GM12891 (cell line): ENCODE data around the gene AXL.

Source experiments
- PAX5 ChIP-seq: IDR thresholded peaks from 2 replicates; pipeline ENCODE4 v1.6.1; 2011; ENCODE audit warnings: low read length, moderate library complexity, mild to moderate bottlenecking; ENCODE audit not compliant: insufficient read depth, severe bottlenecking
- POLR2A ChIP-seq: IDR thresholded peaks from 2 replicates; pipeline ENCODE4 v1.6.1; 2011; ENCODE audit warnings: low read depth, low read length, control low read depth
- POLR2AphosphoS5 ChIP-seq: IDR thresholded peaks from 2 replicates; pipeline ENCODE4 v1.6.1; 2011; ENCODE audit warnings: low read depth, low read length, control low read depth
- POU2F2 ChIP-seq: IDR thresholded peaks from 2 replicates; pipeline ENCODE4 v1.6.1; 2011; ENCODE audit warnings: low read depth, mild to moderate bottlenecking, control low read depth, low read length, moderate library complexity
- SPI1 ChIP-seq: IDR thresholded peaks from 2 replicates; pipeline ENCODE4 v1.6.1; 2011; ENCODE audit warnings: low read depth, low read length, control low read depth
- TAF1 ChIP-seq: IDR thresholded peaks from 2 replicates; pipeline ENCODE4 v1.6.1; 2011; ENCODE audit warnings: low read depth, low read length, control low read depth

- TF ChIP-seq TAF1 (no peak), POLR2AphosphoS5 (no peak), SPI1 (no peak), POLR2A (no peak), POU2F2 (no peak), PAX5 (no peak)
Observed at GRCh38 chr19:41248895-41249294, 29.9 kb downstream of the AXL start.
